ENCODE measurements around the gene COL25A1.

DNA sequence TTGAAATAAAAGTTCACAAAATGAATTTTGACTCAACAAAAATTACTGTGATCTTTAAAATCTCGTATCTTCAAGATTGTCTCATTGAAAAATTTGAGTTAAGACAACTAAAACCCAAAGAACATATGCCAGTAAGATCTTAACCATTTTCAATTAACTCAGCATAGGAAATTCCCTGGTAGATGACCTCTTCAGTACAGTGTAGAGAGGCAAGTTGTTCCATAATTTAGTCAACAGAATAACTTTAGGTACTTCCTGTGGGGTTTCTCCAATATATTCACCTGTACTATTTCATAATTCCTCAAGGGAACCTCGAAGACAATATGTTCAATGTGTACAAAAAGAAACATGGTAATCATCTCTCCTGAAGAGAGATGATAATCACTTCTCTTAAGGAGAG lies 145.3 kb downstream of the COL25A1 start:
- no peak for TF ChIP-seq EZH2 (IDR thresholded peaks at IDR 0.05; ENCODE audit: insufficient read depth, low read length)
- TF ChIP-seq, protein P1, sequence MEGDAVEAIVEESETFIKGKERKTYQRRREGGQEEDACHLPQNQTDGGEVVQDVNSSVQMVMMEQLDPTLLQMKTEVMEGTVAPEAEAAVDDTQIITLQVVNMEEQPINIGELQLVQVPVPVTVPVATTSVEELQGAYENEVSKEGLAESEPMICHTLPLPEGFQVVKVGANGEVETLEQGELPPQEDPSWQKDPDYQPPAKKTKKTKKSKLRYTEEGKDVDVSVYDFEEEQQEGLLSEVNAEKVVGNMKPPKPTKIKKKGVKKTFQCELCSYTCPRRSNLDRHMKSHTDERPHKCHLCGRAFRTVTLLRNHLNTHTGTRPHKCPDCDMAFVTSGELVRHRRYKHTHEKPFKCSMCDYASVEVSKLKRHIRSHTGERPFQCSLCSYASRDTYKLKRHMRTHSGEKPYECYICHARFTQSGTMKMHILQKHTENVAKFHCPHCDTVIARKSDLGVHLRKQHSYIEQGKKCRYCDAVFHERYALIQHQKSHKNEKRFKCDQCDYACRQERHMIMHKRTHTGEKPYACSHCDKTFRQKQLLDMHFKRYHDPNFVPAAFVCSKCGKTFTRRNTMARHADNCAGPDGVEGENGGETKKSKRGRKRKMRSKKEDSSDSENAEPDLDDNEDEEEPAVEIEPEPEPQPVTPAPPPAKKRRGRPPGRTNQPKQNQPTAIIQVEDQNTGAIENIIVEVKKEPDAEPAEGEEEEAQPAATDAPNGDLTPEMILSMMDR (IDR thresholded peaks at IDR 0.05; ENCODE audit: insufficient read depth, low read depth, low read length), result no peak

Measured in astrocyte (in vitro differentiated cells and primary cell).